Measurements from ENCODE around the gene PKNOX2. TPM values are rescaled to one million over a fixed set of nuclear protein-coding genes. Genes with fewer than 3 reads are reported as not detected.

The PKNOX2 gene
- total and polyA plus RNA-seq, 2 of the 8 experiments (the other 6 are each of a cell fraction or from before 2014, with no cell fraction given), result 2.0 TPM

DNA sequence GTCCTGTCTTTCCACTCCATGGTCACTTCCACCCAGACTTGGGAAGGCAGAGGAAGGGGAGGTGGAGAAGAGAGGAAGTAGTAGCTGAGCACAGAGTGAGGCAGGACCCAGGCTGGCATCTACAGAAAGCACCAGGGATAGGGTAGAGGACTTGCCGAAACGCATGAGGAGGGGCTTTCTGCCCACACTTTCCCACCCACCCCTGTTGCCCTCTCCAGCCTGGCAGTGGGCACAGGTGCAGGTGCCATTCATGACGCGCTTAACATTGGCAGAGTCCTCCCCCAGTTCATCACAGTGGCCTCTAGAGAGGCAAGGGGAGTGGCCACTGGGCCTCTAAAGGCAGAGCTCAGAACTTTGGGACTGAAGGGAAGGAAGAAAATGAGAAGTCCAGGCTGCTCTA is 249.6 kb downstream of the PKNOX2 start:
- no peaks in the 10 kb centered on the region for H3K79me2 ChIP-seq (ENCODE audit: control insufficient read depth in 1 of 2, insufficient read depth in 2 of 2, low read length in 2 of 2)
- H2BK120ac ChIP-seq (replicated peaks; ENCODE audit: low read depth, low read length), result no peak overlapping the region
- no peak for DNase-seq (ENCODE audit: low read depth in 1 of 2, low spot score in 2 of 2)
- no peaks in the 10 kb centered on the region for H4K20me1 ChIP-seq (replicated peaks in 1 of 2; ENCODE audit: control insufficient read depth in 1 of 2, insufficient read depth in 2 of 2, low read length in 2 of 2)
- H4K91ac ChIP-seq (replicated peaks; ENCODE audit: insufficient read length, low read length), result no peak overlapping the region
- H2BK12ac ChIP-seq (ENCODE audit: low read depth, low read length), result no peak overlapping the region; the same call in 1 of the 2 replicates
- 95% methylated on average over 4 of the region's 4 CpGs; no CpG with 5 or more reads in 1 of the 2 experiments for WGBS, 2 experiments (ENCODE audit: extremely low coverage in 1 of 2, insufficient coverage in 1 of 2, insufficient read length in 1 of 2, insufficient replicate concordance in 2 of 2, low coverage in 1 of 2, low lambda C conversion rate in 2 of 2, missing lambda C conversion rate in 1 of 2)
- H2AFZ ChIP-seq (ENCODE audit: low read length), result no peak overlapping the region
- no peak overlapping the region for H2BK20ac ChIP-seq (ENCODE audit: low read length)
- no peak overlapping the region for H3K4me3 ChIP-seq (ENCODE audit: extremely low read depth in 1 of 4, insufficient read depth in 2 of 4, low read depth in 3 of 4, low read length in 4 of 4)
- TF ChIP-seq SP1 (IDR thresholded peaks at IDR 0.05; ENCODE audit: low read depth, low read length) (no peak), CEBPB (IDR thresholded peaks at IDR 0.05; ENCODE audit: low read depth, low read length) (no peak), ATF2 (IDR thresholded peaks at IDR 0.05; ENCODE audit: low read length) (no peak), RXRA (IDR thresholded peaks at IDR 0.05; ENCODE audit: insufficient read depth, low read depth, low read length) (no peak), POLR2AphosphoS5 (IDR thresholded peaks at IDR 0.05; ENCODE audit: low read depth, low read length) (no peak), ZNF274 (IDR thresholded peaks at IDR 0.05; ENCODE audit: borderline replicate concordance, extremely low read depth, low read length) (no peak), EZH2 (IDR thresholded peaks at IDR 0.05; ENCODE audit: low read depth, low read length, severe bottlenecking) (no peak), CBX8 (IDR thresholded peaks at IDR 0.05; ENCODE audit: borderline replicate concordance, low read depth, low read length) (no peak), TCF12 (IDR thresholded peaks at IDR 0.05; ENCODE audit: low read depth, low read length) (no peak), TAF7 (optimal IDR thresholded peaks at IDR 0.05; ENCODE audit: borderline replicate concordance, low read depth, low read length) (no peak), CHD1 (IDR thresholded peaks at IDR 0.05; ENCODE audit: low read depth, low read length) (no peak), NANOG (IDR thresholded peaks at IDR 0.05; ENCODE audit: insufficient read depth, low read depth, low read length, poor library complexity, severe bottlenecking) (no peak)
- H3K27me3 ChIP-seq (replicated peaks in 1 of 4; ENCODE audit: control insufficient read depth in 3 of 4, extremely low read depth in 1 of 4, insufficient read depth in 3 of 4, low read length in 3 of 4), result no peaks in the 10 kb centered on the region
- H3K4me1 ChIP-seq (replicated peaks in 1 of 4; ENCODE audit: control insufficient read depth in 3 of 4, insufficient read depth in 4 of 4, low read length in 3 of 4), result peaks cover 0 to 8% (median 3%) of the 10 kb centered on the region in 4 experiments; a peak in 4 of 7 replicates
- FAIRE-seq, result no peak
- H3K56ac ChIP-seq (replicated peaks; ENCODE audit: insufficient read length, low read depth, low read length), result no peak overlapping the region
- no peak overlapping the region for H3K4ac ChIP-seq (replicated peaks; ENCODE audit: insufficient read length, low read depth, low read length)
- no peak overlapping the region for H3K14ac ChIP-seq (ENCODE audit: insufficient read length)
- H3K23me2 ChIP-seq (ENCODE audit: low read depth, low read length), result no peaks in the 10 kb centered on the region
- H3K18ac ChIP-seq (ENCODE audit: extremely low read depth, low read length), result no peak overlapping the region
- H3K9ac ChIP-seq (replicated peaks in 1 of 4; ENCODE audit: extremely low read depth in 1 of 4, low read depth in 3 of 4, low read length in 3 of 4), result no peak overlapping the region
- no peak overlapping the region for H2BK5ac ChIP-seq (ENCODE audit: low read depth, low read length)
- H3K4me2 ChIP-seq (ENCODE audit: insufficient read depth in 1 of 2, low read depth in 2 of 2, low read length in 2 of 2), result no peak overlapping the region
- no peak overlapping the region for H4K5ac ChIP-seq (ENCODE audit: insufficient read length, low read depth, low read length)
- no peak overlapping the region for H2BK15ac ChIP-seq (ENCODE audit: low read length)
- H4K8ac ChIP-seq (ENCODE audit: extremely low read depth, insufficient read depth, low read length), result no peak overlapping the region
- H3K79me1 ChIP-seq (ENCODE audit: low read depth, low read length), result no peaks in the 10 kb centered on the region
- H3K36me3 ChIP-seq (ENCODE audit: control insufficient read depth in 2 of 4, insufficient read depth in 4 of 4, low read length in 3 of 4), result no peaks in the 10 kb centered on the region
- no peak overlapping the region for H2AK5ac ChIP-seq (ENCODE audit: low read depth, low read length)
- H3K9me3 ChIP-seq (ENCODE audit: insufficient read depth in 2 of 2, low read depth in 1 of 2, low read length in 1 of 2), result no peaks in the 10 kb centered on the region
- H3K23ac ChIP-seq (ENCODE audit: insufficient read length), result no peak overlapping the region
- H3K27ac ChIP-seq (ENCODE audit: low read depth, low read length), result no peak overlapping the region
- POLR2A ChIA-PET (ENCODE audit: partially characterized antibody), result no interaction called here
- CTCF ChIA-PET (ENCODE audit: partially characterized antibody), result interaction anchor here (0.7 to 4.2 kb wide), 6 partner anchors 50 to 322 kb away, joined by 3 to 15 read pairs (median 4); no protein-coding TSS in a partner anchor

Measured in H1 (cell line).